GM06990 (cell line): Measurements from ENCODE around the gene TREML1.
"Not testable (repeated sequence)": the region's sequence is repeated elsewhere in the genome, so short reads cannot be mapped to it uniquely, and the experiment has no call there.

Experiments
- DNase-seq: peaks from one replicate; pipeline ENCODE4 v3.0.0-alpha.2; 2011; ENCODE audit not compliant: insufficient read length; ENCODE audit errors: extremely low read depth
- H3K27me3 ChIP-seq: replicated peaks from 2 replicates; pipeline ENCODE4 v1.6.0; 2011; ENCODE audit warnings: low read length; ENCODE audit not compliant: control insufficient read depth, insufficient read depth
- H3K36me3 ChIP-seq: 2 replicates; pipeline ENCODE4 v1.5.1; 2011; ENCODE audit warnings: low read length; ENCODE audit not compliant: control insufficient read depth, insufficient read depth
- H3K4me3 ChIP-seq: replicated peaks from 2 replicates; pipeline ENCODE4 v1.5.1; 2011; ENCODE audit warnings: low read depth, mild to moderate bottlenecking, control low read depth, low read length
- CTCF ChIP-seq: IDR thresholded peaks from 2 replicates; pipeline ENCODE4 v1.5.1; 2011; ENCODE audit warnings: low read length, control low read depth, mild to moderate bottlenecking, inconsistent platforms; ENCODE audit not compliant: insufficient read depth, poor library complexity, severe bottlenecking

Gene TREML1

GRCh38 chr6:41189967-41190366, 35.8 kb upstream of the TREML1 start:
- DNase-seq = no peak
- Histone ChIP-seq H3K36me3 (peaks cover 25% of the 10 kb centered on the region), H3K4me3 (no peak overlapping the region), H3K27me3 (no peaks in the 10 kb centered on the region)
- TF ChIP-seq CTCF = no peak

- H3K27me3 ChIP-seq, H3K4me3 ChIP-seq, DNase-seq: not testable (repeated sequence)
- H3K36me3 ChIP-seq = peaks cover 19% of the 10 kb centered on the region
Measured at GRCh38 chr6:41189046-41189445, 34.9 kb upstream of the TREML1 start.

- H3K36me3 ChIP-seq = peaks cover 15% of the 10 kb centered on the region
- no peak overlapping the region for H3K4me3 ChIP-seq
- no peak for TF ChIP-seq CTCF
- DNase-seq = no peak
- H3K27me3 ChIP-seq = no peaks in the 10 kb centered on the region
Measured at GRCh38 chr6:41187924-41188886, 34.1 kb upstream of the TREML1 start.

GRCh38 chr6:41186031-41186562, 31.9 kb upstream of the TREML1 start:
- no peaks in the 10 kb centered on the region for H3K27me3 ChIP-seq
- no peak overlapping the region for H3K4me3 ChIP-seq
- TF ChIP-seq CTCF = no peak
- no peak for DNase-seq
- peaks cover 2% of the 10 kb centered on the region; the same call in 1 of the 2 replicates for H3K36me3 ChIP-seq

- Histone ChIP-seq H3K36me3 (no peaks in the 10 kb centered on the region), H3K4me3 (no peak overlapping the region), H3K27me3 (no peaks in the 10 kb centered on the region)
- no peak for TF ChIP-seq CTCF
- DNase-seq = no peak
Measured at GRCh38 chr6:41184761-41185160, 30.6 kb upstream of the TREML1 start.
